ENCODE data around the gene PRKRIP1.
A peak's percentile ranks its signal among the peaks of the same experiment; 100 is the strongest.

Gene PRKRIP1

DNA sequence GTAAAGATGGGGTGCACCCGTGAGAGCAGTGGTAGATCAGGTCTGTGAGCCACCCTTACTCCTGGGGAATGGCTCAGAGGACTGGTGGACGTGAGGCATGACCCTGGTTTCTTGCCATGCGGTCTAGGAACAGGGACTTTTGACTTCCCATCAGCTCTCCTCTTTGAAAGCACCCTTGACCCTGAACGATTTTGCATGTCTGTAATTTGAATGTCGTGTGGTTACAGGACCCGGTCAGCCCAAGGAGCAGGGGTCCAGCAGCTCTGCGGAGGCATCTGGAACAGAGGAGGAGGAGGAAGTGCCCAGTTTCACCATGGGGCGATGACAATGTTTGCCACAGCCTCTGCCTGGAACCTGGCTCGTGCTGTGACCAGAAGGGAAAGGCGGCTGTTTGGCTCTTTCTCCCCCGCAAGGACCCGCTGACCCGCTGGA, 28.6 kb downstream of the PRKRIP1 start:
- peak; percentile 91 for FAIRE-seq
- no peak for DNase-seq (ENCODE audit: insufficient read length)
- no peak for TF ChIP-seq POLR2AphosphoS5 (IDR thresholded peaks at IDR 0.05; ENCODE audit: low read depth, low read length)

DNA sequence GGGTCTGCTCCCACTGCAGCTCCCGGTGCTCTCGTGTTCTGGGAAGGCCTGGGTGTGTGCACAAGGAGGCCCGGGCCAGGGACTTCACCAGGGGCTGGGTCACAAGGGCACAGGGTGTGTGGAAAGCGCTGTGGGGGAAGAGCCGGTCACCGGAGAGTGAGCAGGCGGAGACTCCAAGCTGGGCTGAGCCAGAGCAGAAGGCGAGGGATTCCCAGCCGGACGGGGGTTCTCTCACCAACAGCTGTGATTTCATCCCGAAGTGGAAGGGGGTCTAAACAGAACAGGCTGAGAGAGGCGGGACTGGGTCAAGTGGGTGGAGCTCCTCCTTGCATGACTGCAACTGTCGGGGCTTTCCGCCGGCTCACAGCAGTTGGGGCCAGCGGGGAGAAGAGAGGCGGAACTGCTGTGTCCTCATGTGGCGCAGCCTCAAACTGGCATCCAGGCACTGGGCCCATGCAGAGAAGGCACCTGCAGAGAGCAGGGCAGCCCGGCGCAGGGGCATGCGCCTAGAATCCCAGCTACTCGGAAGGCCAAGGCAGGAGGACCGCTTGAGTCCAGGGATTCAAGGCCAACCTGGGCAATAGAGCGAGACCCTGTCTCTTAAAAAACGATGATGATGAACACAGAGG, 29.6 kb downstream of the PRKRIP1 start:
- TF ChIP-seq TAF1 (IDR thresholded peaks at IDR 0.05; ENCODE audit: borderline replicate concordance, low read depth, low read length): peak; percentile 80
- peak; percentile 85; the same call in 1 of the 2 replicates for TF ChIP-seq POLR2A (IDR thresholded peaks at IDR 0.05; ENCODE audit: low read depth, low read length)
- TF ChIP-seq POLR2AphosphoS5 (IDR thresholded peaks at IDR 0.05; ENCODE audit: low read depth, low read length): peak; percentile 73
- peak; percentile 98 for FAIRE-seq
- DNase-seq (ENCODE audit: insufficient read length): peak; percentile 79

DNA sequence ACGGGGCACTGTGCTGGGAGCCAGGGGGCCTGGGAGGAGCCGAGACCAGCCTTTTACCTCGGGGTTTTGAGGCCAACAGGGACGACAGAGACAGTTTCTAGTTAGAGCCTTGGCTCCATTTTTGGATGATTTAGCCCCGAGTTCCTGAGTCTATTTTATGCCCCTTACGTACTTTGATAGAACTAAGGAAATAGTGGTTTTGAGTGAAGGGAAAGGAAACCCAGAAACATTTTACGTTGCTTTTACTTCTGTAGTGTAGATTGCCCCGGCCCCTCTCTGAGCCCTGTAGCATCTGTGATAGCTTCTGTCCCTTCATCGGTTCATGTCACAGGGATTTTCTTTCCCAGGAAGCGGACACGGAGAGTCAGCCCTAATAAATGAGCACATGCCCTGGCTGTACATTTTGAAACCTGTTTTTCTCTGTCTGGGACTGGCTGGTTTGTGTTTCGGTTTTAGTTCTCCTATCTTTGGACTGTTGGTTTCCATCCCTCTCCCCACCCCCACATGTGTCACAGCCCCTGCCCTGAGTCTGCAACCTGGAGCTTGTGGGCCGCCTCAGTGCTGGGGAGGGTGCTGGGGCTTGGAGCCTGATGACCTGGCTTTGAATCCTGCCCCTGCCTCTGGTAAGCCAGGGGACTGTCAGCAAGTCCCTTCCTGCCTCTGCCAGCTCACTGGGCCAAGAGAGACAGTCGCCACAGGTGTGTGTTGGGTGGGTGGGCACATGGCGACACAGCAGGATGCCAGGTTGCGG, 30.3 kb downstream of the PRKRIP1 start:
- DNase-seq (ENCODE audit: insufficient read length): peak; percentile 84
- FAIRE-seq: no peak
- TF ChIP-seq POLR2A (IDR thresholded peaks at IDR 0.05; ENCODE audit: low read depth, low read length) (peak; percentile 41; the same call in 1 of the 2 replicates), TAF1 (IDR thresholded peaks at IDR 0.05; ENCODE audit: borderline replicate concordance, low read depth, low read length) (peak; percentile 51), POLR2AphosphoS5 (IDR thresholded peaks at IDR 0.05; ENCODE audit: low read depth, low read length) (peak; percentile 59)

DNA sequence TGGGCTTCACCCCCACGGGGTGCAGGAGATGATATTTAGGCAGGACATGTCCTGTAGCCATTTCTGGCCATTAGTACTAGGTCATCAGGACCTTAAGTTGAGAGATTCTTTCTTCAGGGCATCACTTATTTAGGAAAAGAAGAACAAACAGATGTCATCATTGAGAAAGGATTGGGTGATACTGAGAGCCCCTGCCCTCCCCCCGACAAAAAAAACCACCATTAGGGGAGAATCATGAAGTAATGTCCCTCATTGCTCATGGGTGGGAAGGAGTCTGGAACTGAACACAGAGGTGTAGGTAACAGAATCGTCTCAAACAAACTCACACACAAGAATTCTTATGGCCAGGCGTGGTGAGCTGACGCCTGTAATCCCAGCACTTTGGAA, 30.8 kb downstream of the PRKRIP1 start:
- TF ChIP-seq POLR2A (IDR thresholded peaks at IDR 0.05; ENCODE audit: low read depth, low read length) (no peak), TAF1 (IDR thresholded peaks at IDR 0.05; ENCODE audit: borderline replicate concordance, low read depth, low read length) (no peak), POLR2AphosphoS5 (IDR thresholded peaks at IDR 0.05; ENCODE audit: low read depth, low read length) (no peak)
- DNase-seq (ENCODE audit: insufficient read length): no peak
- FAIRE-seq: no peak

DNA sequence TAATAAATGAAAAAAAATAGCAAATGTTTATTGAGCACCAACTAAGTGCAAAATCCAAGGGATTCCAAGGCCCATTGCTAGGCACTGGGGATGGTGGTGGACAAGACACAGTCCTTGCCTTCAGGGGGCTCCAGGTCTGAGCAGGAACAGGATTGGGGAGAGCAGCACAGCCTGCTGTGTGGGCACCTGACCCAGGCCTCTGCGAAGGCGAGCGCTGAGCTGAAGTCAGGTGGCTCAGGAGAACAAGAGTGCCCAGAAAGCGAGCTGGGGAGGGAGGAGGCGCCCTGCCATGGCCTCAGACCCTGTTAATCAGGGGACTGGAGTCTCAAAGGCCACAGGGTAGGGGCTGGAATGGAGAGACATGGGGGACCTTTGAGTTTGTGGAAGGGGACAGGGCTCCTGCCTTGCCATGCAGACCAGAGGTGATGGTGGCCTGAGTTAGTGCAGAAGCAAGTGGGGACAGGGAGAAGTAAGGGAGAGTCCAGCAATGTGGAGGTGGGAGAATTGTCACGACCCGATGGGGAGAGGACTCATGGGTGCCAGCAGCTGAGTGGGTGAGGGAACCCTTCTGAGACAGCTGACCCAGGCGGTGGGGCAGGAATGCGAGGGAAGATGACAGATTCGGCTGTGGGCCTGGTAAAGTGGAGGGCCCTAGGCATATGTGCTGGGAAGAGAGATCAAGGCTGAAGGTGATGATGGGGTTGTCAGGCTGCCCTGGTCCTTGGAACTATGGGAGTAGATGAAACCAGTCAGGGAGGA, 33.2 kb downstream of the PRKRIP1 start:
- TF ChIP-seq POLR2A (IDR thresholded peaks at IDR 0.05; ENCODE audit: low read depth, low read length): no peak
- DNase-seq (ENCODE audit: insufficient read length) (no peak), FAIRE-seq (peak; percentile 17)

DNA sequence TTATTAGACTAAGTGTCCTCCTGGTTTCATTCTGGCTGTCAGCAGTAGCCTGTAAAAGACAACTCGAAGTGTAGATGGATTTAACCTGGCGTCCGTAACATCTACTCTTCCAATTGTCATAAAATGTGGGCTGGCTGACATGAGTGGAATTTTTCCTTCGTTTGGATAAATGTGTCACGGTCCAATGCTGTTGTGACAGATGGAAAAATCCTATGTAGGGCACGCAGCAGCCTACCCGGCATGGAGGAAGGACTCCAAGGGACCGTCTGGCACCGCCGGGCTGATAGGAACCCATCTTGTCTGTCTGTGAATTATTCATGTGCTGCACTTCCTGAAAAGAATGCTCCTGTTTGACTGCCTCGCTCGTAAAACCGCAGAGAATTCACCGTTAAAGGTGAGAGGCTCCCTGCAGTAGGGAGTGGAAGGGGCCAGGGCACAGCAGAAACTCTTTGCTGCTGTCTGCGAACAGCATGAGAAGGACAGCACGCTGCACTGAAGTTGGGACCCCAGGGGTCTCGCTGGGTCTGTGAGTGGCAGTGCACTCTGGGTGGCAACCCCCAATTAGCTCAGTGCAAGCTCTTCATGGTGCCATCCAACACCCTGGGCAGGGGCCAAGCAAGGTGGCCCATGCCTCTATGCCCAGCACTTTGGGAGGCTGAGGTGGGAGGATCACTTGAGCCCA, 35.6 kb downstream of the PRKRIP1 start:
- FAIRE-seq: peak; percentile 95
- no peak for DNase-seq (ENCODE audit: insufficient read length)
- TF ChIP-seq TAF1 (IDR thresholded peaks at IDR 0.05; ENCODE audit: borderline replicate concordance, low read depth, low read length) (no peak; the same call in 1 of the 2 replicates), POLR2AphosphoS5 (IDR thresholded peaks at IDR 0.05; ENCODE audit: low read depth, low read length) (no peak), POLR2A (IDR thresholded peaks at IDR 0.05; ENCODE audit: low read depth, low read length) (peak; percentile 54; the same call in 1 of the 2 replicates)

DNA sequence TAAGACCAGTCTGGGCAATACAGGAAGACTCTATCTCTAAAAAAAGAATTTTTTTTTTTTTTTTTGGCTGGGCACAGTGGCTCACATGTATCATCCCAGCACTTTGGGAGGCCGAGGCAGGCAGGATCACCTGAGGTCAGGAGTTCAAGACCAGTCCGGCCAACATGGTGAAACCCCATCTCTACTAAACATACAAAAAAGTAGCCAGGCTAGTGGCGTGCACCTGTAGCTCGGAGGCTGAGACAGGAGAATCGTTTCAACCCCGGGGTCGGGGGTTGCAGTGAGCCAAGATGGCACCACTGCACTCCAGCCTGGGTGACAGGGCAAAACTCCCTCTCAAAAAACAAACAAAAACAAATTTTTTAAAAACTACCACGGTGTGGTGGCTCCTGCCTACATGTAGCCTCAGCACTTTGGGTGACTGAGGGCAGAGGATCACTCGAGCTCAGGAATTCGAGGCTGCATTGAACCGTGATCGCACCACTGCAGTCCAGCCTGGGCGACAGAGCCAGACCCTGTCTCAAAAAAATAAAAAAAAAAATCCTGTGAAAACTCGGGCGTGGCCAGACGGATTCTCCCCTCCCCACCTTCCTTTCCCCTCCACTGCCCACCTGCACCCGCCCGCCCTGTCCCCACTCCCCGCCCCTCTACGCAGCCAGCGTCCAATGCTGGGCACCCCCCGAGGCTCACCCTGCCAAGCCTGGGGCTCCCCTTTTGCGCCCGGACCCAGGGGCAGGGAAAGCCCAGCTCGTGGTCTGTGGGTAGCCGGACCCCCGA, 36.5 kb downstream of the PRKRIP1 start:
- peak; percentile 65 for FAIRE-seq
- TF ChIP-seq POLR2A (IDR thresholded peaks at IDR 0.05; ENCODE audit: low read depth, low read length) (no peak), TAF1 (IDR thresholded peaks at IDR 0.05; ENCODE audit: borderline replicate concordance, low read depth, low read length) (no peak), POLR2AphosphoS5 (IDR thresholded peaks at IDR 0.05; ENCODE audit: low read depth, low read length) (no peak)
- no peak for DNase-seq (ENCODE audit: insufficient read length)

DNA sequence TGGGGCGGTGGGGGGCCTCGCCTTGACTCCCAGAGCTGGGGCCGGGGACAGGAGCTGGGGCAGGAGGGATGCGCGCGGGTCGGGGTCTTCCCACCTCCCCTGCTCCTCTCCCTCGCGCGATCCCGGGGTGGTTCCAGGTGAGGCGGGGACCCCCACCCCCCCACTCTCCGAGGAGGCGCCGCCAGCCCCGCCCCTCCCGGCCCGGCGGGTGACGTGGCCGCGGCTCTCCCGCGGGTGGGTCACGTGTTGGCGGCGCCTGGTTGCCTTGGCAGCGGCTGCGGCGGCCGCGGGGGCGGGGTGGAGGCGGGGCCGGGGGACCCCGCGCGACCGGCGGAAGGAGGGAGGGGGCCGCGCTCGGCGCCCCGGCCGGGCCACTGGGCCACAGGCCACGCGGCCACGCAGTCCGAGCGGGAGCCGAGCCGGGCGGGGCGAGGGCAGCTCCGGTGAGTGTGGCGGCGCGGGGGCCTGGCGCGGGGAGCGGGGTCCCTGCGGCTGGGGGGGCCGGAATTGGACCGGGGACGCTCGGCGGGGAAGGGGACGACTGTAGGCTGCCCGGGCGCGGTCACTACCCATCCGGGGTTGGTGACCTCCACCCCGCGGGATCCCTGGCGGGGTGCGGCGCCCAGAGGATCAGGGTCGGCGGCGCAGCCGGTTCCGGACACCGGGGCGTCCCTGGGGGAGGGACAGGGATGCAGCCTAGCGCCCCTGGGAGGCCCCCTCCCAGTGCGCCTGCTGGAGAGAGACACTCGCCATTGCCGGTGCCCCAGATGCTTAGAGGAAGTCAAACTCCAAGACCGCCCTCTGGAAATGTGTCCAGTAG, 37.3 kb downstream of the PRKRIP1 start, which contains the start of gene ORAI2:
Gene ORAI2, plus strand, starts transcription at position 357 of the 820 bp plus-strand sequence. CDS start 5,382 bp downstream, outside the sequence.
- peak; percentile 84 for DNase-seq (ENCODE audit: insufficient read length)
- FAIRE-seq: peak; percentile 97
- TF ChIP-seq POLR2AphosphoS5 (IDR thresholded peaks at IDR 0.05; ENCODE audit: low read depth, low read length): no peak
- TF ChIP-seq POLR2A (IDR thresholded peaks at IDR 0.05; ENCODE audit: low read depth, low read length): peak; percentile 64; the same call in 1 of the 2 replicates
- no peak for TF ChIP-seq TAF1 (IDR thresholded peaks at IDR 0.05; ENCODE audit: borderline replicate concordance, low read depth, low read length)

DNA sequence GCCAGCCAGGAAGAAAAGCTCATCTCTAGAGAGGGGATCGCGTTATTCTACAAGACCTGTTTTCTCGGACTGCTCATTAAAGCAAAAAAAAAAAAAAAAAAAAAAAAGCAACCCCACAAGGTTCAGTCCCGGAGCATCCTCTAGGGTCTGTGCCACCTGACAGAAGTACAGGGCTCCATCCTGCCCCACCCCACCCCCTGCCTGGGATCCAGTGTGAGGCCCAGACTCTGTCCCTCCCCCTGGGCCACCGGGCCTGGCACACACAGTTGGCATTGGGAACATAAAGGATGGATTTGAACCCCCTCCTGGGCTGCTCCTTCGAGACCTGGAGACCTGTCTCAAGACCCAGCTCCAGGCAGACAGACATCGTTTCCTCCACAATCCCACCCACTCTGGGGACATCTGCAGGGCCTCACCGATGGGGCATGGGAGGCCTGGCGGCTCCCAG, 37.9 kb downstream of the PRKRIP1 start:
- FAIRE-seq (no peak), DNase-seq (ENCODE audit: insufficient read length) (no peak)
- TF ChIP-seq POLR2A (IDR thresholded peaks at IDR 0.05; ENCODE audit: low read depth, low read length) (no peak), TAF1 (IDR thresholded peaks at IDR 0.05; ENCODE audit: borderline replicate concordance, low read depth, low read length) (no peak), POLR2AphosphoS5 (IDR thresholded peaks at IDR 0.05; ENCODE audit: low read depth, low read length) (no peak; the same call in 1 of the 2 replicates)

DNA sequence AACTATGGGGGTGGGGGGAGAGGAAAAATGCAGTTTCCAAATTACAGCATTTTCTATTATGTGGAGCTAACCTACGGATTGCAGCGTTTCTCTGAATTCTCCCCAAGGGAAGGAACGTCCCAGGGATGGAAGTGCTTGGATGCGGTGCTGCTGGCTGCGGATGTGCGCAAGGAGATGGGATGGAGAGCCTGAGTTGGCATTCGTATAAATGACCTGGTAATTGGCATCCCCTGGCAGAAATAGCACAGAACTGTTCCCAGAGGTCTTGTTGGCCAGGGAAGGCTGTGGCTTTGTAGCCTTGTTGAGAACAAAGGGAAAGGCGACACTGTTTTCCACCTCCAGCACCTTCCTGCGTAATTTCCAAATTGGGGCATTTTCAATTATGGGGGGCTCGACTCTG, 40.0 kb downstream of the PRKRIP1 start:
- DNase-seq (ENCODE audit: insufficient read length) (no peak), FAIRE-seq (no peak)
- TF ChIP-seq POLR2AphosphoS5 (IDR thresholded peaks at IDR 0.05; ENCODE audit: low read depth, low read length): no peak
- no peak for TF ChIP-seq TAF1 (IDR thresholded peaks at IDR 0.05; ENCODE audit: borderline replicate concordance, low read depth, low read length)
- TF ChIP-seq POLR2A (IDR thresholded peaks at IDR 0.05; ENCODE audit: low read depth, low read length): no peak

Measured in GM12892 (cell line).